Cortex of kidney (tissue), 1 donor: ENCODE results near the gene IQSEC1.

ENCODE experiments used
- DNase-seq: peaks from one replicate; lab custom pipeline; 2025; lab: John Stamatoyannopoulos, UW

IQSEC1 gene

GRCh38 chr3:12934431-12934830 lies 138.8 kb downstream of the IQSEC1 start:
- DNase-seq: no peak

- no peak for DNase-seq
These were observed 139.3 kb downstream of the IQSEC1 start for GRCh38 chr3:12933901-12934300.

- DNase-seq: no peak
These were observed 140.5 kb downstream of the IQSEC1 start for GRCh38 chr3:12932754-12933153.

GRCh38 chr3:12932347-12932746 lies 140.9 kb downstream of the IQSEC1 start:
- DNase-seq: no peak

GRCh38 chr3:12931273-12931905 lies 141.8 kb downstream of the IQSEC1 start:
- no peak for DNase-seq

GRCh38 chr3:12929801-12930200 lies 143.4 kb downstream of the IQSEC1 start:
- no peak for DNase-seq

GRCh38 chr3:12926660-12927059 lies 146.6 kb downstream of the IQSEC1 start:
- DNase-seq: no peak

GRCh38 chr3:12925648-12926047 lies 147.6 kb downstream of the IQSEC1 start:
- no peak for DNase-seq

GRCh38 chr3:12924437-12924836 lies 148.8 kb downstream of the IQSEC1 start:
- DNase-seq: no peak

- DNase-seq: no peak
These were observed 150.3 kb downstream of the IQSEC1 start for GRCh38 chr3:12922881-12923431.

- DNase-seq: no peak
These were observed 150.9 kb downstream of the IQSEC1 start for GRCh38 chr3:12922306-12922705.

GRCh38 chr3:12921736-12922135 lies 151.5 kb downstream of the IQSEC1 start:
- DNase-seq: no peak

- no peak for DNase-seq
These were observed 152.3 kb downstream of the IQSEC1 start for GRCh38 chr3:12920967-12921366.

GRCh38 chr3:12919205-12919604 lies 154.0 kb downstream of the IQSEC1 start:
- no peak for DNase-seq

- DNase-seq: no peak
These were observed 155.0 kb downstream of the IQSEC1 start for GRCh38 chr3:12918231-12918630.

GRCh38 chr3:12916159-12916558 lies 157.1 kb downstream of the IQSEC1 start:
- no peak for DNase-seq

GRCh38 chr3:12914088-12914487 lies 159.1 kb downstream of the IQSEC1 start:
- DNase-seq: no peak

- no peak for DNase-seq
These were observed 161.3 kb downstream of the IQSEC1 start for GRCh38 chr3:12911881-12912415.

- DNase-seq: no peak
These were observed 162.7 kb downstream of the IQSEC1 start for GRCh38 chr3:12910356-12911099.

GRCh38 chr3:12909710-12910109 lies 163.5 kb downstream of the IQSEC1 start:
- no peak for DNase-seq

GRCh38 chr3:12908859-12909258 lies 164.4 kb downstream of the IQSEC1 start:
- DNase-seq: no peak

GRCh38 chr3:12908136-12908730 lies 165.0 kb downstream of the IQSEC1 start:
- DNase-seq: no peak

- no peak for DNase-seq
These were observed 165.5 kb downstream of the IQSEC1 start for GRCh38 chr3:12907729-12908128.
